SIG-M5 (cell line): ENCODE results near the gene GPR156.
"Not testable (repeated sequence)": the region's sequence is repeated elsewhere in the genome, so short reads cannot be mapped to it uniquely, and the experiment has no call there.

ENCODE experiments used
- DNase-seq: peaks from one replicate; lab custom pipeline; 2025; lab: John Stamatoyannopoulos, UW

The GPR156 gene

DNA sequence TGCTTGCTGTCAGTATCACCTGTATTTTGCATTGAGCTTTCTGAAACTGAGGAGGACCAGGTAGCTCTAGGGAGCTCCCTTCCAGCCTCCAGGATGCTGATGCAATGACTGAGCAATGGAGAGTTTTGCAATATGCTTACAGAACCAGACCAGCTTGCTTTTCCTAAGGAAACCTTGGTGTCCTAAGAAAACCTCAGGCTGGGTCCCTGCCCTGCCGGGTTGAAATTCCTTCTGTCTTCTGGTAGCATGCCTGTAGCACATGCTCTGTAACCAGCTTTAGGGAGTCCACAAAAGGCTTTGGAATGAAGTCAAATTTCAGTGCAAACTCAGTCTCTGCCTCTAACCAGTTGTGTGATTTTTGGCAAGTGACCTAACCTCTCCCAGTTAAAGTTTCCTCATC, 125.0 kb downstream of the GPR156 start:
- DNase-seq: no peak

GRCh38 chr3:120157681-120158080, 127.3 kb downstream of the GPR156 start:
- DNase-seq: no peak

GRCh38 chr3:120157113-120157512, 127.9 kb downstream of the GPR156 start:
- no peak for DNase-seq

DNA sequence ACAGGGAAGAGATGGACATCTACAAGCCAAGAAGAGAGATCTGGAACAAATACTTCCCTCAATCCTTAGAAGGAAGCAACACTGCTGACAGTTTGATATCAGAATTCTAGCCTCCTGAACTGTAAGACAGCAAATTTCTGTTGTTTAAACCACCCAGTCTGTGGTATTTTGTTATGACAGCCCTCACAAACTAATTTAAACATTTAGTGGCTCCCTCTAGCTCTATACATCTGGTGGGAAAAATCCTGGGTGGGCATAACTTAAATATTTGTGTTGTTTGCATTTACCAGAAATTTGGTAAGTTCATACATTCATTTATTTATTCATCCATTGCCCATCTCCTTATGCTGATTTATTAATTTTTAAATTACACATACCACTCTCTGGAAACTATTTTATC, 128.3 kb downstream of the GPR156 start:
- DNase-seq: no peak

- not testable (repeated sequence) for DNase-seq
Measured at GRCh38 chr3:120155694-120156093, 129.3 kb downstream of the GPR156 start.

- no peak for DNase-seq
Measured at GRCh38 chr3:120155108-120155507, 129.9 kb downstream of the GPR156 start.

- DNase-seq: no peak
Measured at GRCh38 chr3:120153294-120153693, 131.7 kb downstream of the GPR156 start.

DNA sequence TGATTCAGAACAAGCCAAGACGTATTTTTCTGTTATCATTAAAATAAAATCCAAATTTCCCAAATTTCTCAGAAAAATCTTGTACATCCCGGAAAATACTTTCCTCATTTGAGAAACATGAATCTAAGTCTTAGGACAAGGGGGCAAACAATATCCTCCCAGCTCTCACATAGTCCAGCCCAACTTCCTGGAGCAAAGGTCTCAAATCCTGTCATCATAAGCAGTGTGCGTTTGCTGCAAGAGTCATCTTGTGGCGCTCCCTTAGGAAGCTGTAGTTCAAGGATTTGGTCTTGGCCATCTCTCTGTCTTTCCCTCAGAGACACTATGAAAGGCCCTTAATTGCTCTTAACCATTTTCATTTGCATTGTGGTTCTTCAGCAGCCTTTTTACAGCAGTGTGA, 133.2 kb downstream of the GPR156 start:
- DNase-seq: no peak

DNA sequence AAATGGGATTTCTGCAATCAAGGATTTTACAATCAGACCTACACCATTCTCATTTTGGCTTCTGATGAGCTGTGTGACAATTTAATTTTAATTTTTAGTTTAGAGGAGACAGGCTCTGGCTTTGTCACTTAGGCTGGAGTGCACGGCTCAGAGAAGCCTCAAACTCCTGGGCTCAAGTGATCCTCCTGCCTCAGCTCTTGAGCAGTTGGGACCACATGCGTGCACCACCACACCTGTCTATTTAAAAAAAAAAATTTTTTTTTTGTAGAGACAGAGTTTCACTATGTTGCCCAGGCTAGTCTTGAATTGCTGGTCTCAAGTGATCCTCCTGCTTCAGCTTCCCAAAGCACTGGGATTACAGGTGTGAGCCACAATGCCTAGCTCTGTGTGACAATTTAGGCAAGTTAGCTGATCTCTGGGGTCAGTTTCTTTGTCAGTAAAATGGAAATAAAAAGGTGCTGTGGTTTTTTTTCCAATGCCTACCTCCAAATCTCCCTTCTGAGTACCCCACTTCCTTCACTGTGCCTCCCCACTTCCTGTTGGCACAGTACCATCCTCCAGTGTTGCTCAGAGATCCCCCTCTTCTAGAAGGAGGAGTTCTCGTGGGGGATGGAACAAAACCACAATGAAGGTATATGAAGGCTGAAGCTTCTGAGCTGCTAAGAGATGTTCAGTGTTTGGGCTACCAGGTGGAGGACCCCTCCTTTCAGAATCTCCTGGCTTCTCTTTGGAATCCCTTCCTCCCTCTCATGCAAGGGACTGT, 136.7 kb downstream of the GPR156 start:
- DNase-seq: no peak

DNA sequence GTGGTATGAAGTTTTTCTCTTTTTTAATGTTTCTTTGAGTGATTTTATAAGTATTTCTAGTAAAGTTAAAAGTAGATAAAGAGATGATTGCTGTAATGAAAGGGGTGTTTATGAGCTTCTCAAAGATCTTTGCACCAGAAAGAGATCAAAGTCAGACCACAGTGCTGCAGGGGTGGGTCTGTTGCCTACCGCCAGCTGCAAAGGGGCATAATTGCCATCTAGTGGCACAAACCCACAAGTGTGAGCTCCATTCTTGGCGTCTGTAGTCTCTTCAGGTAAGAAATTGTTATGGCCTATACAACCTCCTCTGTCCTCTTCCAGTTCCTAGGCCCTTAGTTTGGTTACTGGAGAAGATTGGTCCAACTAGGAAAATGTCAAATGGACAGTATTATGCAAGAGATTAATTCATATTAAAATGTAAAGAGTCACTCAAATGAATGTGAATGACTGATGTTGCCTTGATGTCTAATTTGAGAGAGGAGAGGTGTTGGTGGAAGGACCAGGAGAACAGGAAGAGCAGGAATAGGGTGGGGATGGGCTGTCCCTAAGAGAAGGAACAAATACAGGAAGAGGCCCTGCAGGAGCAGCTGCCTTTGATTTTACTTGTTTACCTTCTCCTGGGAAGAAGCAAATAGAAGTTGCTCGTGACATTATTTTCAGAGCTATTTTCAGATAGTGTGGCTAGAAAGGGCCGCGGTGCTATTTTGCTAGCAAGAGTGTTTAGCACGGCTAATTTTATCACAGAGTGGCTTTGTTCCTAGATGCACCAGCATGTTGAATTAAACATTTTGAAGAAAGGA, 137.8 kb downstream of the GPR156 start:
- no peak for DNase-seq

- no peak for DNase-seq
Measured at GRCh38 chr3:120145542-120146285, 139.3 kb downstream of the GPR156 start.

- no peak for DNase-seq
Measured at GRCh38 chr3:120144267-120144666, 140.8 kb downstream of the GPR156 start.

DNA sequence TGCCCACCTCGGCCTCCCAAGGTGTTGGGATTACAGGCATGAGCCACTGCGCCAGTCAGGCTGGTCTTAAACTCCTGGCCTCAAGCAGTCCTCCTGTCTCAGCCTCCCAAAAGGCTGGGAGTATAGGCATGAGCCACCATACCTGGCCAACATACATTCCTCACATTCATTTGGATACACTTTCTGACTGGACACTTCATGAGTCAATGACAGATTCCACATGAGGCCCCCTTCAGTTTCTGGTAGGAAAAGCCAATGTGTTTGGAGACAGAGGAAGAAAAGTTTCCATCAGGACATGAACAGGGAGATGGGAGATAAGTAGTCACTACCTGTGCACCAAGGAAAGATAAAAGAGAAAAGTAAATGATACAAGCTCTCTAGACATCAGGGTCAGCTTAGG, 141.3 kb downstream of the GPR156 start:
- DNase-seq: no peak

DNA sequence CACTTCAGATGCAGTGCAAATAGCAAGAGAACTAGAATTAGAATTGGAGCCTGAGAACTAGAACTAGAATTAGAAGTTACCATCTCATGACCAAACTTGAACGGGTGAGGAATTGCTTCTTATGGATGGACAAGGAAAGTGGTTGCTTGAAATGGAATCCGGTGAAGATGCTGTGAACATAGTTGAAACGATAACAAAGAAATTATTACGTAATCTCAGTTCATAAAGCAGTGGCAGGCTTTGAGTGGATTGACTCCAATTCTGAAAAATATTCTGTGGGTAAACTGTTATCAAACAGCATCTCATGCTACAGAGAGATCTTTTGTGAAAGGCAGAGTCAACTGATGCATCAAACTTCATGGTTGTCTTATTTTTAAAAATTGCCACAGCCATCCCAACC, 142.8 kb downstream of the GPR156 start:
- no peak for DNase-seq

- DNase-seq: no peak
Measured at GRCh38 chr3:120140098-120140742, 144.8 kb downstream of the GPR156 start.

GRCh38 chr3:120139140-120139539, 145.9 kb downstream of the GPR156 start:
- no peak for DNase-seq

DNA sequence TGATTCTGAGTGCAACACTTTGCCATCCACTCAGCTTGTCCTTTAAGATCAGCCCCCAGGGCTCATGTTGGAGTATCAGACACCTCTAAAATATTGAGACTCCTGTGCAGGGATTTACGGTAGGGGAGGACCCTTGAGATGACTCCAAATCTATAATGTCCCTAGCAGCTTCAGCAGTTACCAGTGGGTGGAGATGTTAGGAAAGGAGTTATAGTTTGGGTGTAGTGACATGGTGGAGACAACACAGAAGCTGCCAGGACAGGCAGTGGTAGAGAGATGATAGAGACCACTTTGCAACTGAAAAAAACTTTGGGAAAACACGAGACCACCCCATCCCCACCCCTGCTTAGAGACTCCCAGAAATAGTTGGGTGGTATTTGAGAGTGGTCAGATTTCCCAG, 147.5 kb downstream of the GPR156 start:
- no peak for DNase-seq

DNA sequence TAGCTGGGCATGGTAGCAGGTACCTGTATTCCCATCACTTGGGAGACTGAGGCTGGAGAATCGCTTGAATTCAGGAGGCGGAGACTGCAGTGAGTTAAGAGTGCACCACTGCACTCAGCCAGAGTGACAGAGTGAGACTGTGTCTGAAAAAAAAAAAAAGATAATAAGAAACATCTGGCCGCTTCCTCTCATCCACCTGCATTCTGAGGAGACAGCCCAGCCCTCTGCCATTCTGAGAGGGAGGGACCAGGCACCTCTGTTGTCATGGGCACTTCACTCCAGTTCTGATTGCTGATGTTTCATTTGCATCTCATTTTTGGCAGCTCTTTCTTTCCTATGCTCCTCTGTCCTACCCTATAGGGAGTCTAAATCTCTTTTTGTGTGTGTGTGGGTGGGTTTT, 154.4 kb downstream of the GPR156 start:
- no peak for DNase-seq

DNA sequence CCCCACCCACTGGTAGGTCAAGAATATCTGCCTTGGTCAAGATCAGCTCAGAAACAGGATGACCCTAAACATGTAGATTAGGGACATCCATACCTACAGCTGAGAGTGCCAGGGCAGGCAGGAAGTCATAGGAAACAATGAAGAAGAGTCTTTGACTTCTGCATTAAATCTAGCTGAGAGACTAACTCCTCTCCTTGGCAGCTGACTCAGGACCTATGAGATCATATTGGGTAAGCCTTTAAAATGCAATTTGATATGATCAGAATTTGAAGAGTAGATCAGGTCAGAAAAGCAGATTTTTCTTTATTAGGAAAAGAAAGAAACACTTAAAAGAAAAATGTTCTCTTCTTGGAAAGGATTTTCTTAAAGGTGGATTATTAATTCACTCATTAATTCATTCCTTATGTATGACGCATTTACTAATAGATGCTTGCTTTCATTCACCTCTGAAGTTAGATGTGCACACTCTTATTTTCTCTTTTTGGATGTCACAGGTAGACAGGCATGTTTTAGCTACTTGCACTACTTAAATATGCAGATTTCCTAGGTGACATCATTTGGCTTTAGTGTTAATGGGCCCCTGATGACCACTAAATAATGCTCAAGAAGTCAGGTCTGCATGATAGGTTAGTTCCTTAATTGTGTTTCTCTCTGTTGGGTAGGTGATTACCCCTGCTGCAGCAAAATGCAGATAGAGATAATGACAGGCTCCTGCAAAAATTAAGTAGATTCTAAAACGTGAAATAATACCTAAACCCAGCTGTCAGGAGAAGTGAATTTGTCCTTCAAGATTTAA, 155.1 kb downstream of the GPR156 start:
- no peak for DNase-seq

- no peak for DNase-seq
Measured at GRCh38 chr3:120129051-120129450, 156.0 kb downstream of the GPR156 start.

DNA sequence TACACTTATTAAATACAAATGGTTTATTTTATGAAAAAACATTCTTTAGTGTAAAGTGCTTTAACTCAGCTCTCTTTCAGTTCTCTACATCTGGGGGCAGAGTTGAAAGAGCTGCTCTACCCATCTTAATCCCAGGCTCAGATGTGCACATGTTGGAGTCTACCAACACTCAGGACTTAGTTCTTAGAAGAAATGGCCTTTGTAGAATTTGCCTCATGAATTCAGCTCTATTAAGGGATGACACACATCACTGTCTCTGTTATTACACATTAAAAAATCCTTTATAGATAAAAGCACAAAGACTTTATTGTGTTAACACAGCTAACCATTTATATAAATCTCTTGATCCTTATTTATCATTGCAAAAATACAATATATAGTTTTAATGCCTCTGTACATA, 159.0 kb downstream of the GPR156 start:
- no peak for DNase-seq
